H9 (cell line): Measurements from ENCODE around the gene YIPF3. TPM values are rescaled to one million over a fixed set of nuclear protein-coding genes. Genes with fewer than 3 reads are reported as not detected.

Source experiments
- DNase-seq: peaks from one replicate; pipeline ENCODE4 v3.0.0-alpha.2; 2017
- H2AFZ ChIP-seq: one replicate; pipeline ENCODE4 v1.6.1; 2013; ENCODE audit warnings: mild to moderate bottlenecking, low read length, control low read depth, moderate library complexity
- H2AK5ac ChIP-seq: 2 replicates; pipeline ENCODE4 v1.6.1; 2013; ENCODE audit warnings: low read length, control low read depth, mixed read lengths; ENCODE audit not compliant: insufficient read length
- H2BK120ac ChIP-seq: one replicate; pipeline ENCODE4 v1.6.1; 2013; ENCODE audit warnings: low read depth, mild to moderate bottlenecking, low read length, control low read depth, inconsistent platforms; ENCODE audit not compliant: poor library complexity, severe bottlenecking
- H2BK12ac ChIP-seq: 2 replicates; pipeline ENCODE4 v1.6.1; 2013; ENCODE audit warnings: low read length, control low read depth, mixed read lengths, low read depth; ENCODE audit not compliant: insufficient read length
- H2BK15ac ChIP-seq: 2 replicates; pipeline ENCODE4 v1.6.1; 2013; ENCODE audit warnings: low read depth, low read length, control low read depth
- H2BK20ac ChIP-seq: one replicate; pipeline ENCODE4 v1.6.1; 2013; ENCODE audit warnings: low read depth, mild to moderate bottlenecking, low read length, control low read depth, inconsistent platforms; ENCODE audit not compliant: poor library complexity, severe bottlenecking
- H2BK5ac ChIP-seq: 2 replicates; pipeline ENCODE4 v1.6.1; 2013; ENCODE audit warnings: low read length, control low read depth, mixed read lengths; ENCODE audit not compliant: insufficient read length
- H3K14ac ChIP-seq: 2 replicates; pipeline ENCODE4 v1.6.1; 2013; ENCODE audit warnings: low read length, control low read depth; ENCODE audit not compliant: insufficient read depth
- H3K18ac ChIP-seq: 2 replicates; pipeline ENCODE4 v1.6.1; 2013; ENCODE audit warnings: low read depth, mild to moderate bottlenecking, mixed read lengths, low read length, control low read depth; ENCODE audit not compliant: insufficient read length
- H3K23ac ChIP-seq: 2 replicates; pipeline ENCODE4 v1.6.1; 2013; ENCODE audit warnings: low read length, control low read depth, mixed read lengths, low read depth; ENCODE audit not compliant: insufficient read length
- H3K23me2 ChIP-seq: 2 replicates; pipeline ENCODE4 v1.6.1; 2013; ENCODE audit warnings: low read depth, mild to moderate bottlenecking, mixed read lengths, low read length, control low read depth; ENCODE audit not compliant: insufficient read length, poor library complexity, severe bottlenecking
- H3K27ac ChIP-seq: 2 replicates; pipeline ENCODE4 v1.5.1; 2013; ENCODE audit warnings: low read length, control low read depth, mixed read lengths, low read depth; ENCODE audit not compliant: insufficient read length
- H3K27me3 ChIP-seq: 2 replicates; pipeline ENCODE4 v1.6.1; 2013; ENCODE audit warnings: low read length, control low read depth, inconsistent platforms; ENCODE audit not compliant: insufficient read depth
- H3K4ac ChIP-seq: 2 replicates; pipeline ENCODE4 v1.6.1; 2013; ENCODE audit warnings: low read depth, mild to moderate bottlenecking, control low read depth, inconsistent platforms, low read length, moderate library complexity
- H3K4me1 ChIP-seq: 2 replicates; pipeline ENCODE4 v1.6.1; 2013; ENCODE audit warnings: low read length, control low read depth, inconsistent platforms; ENCODE audit not compliant: insufficient read depth
- H3K4me2 ChIP-seq: 2 replicates; pipeline ENCODE4 v1.6.1; 2013; ENCODE audit warnings: low read length, control low read depth, mixed read lengths; ENCODE audit not compliant: insufficient read length, insufficient read depth
- H3K56ac ChIP-seq: 2 replicates; pipeline ENCODE4 v1.6.1; 2013; ENCODE audit warnings: low read depth, mild to moderate bottlenecking, mixed read lengths, low read length, control low read depth; ENCODE audit not compliant: insufficient read length
- H3K79me1 ChIP-seq: 2 replicates; pipeline ENCODE4 v1.6.1; 2013; ENCODE audit warnings: low read depth, mild to moderate bottlenecking, moderate library complexity, low read length, control low read depth, inconsistent platforms; ENCODE audit not compliant: insufficient read depth, poor library complexity, severe bottlenecking
- H3K79me2 ChIP-seq: 2 replicates; pipeline ENCODE4 v1.6.1; 2013; ENCODE audit warnings: low read length, control low read depth, inconsistent platforms; ENCODE audit not compliant: insufficient read depth
- H3K9ac ChIP-seq: 2 replicates; pipeline ENCODE4 v1.6.1; 2013; ENCODE audit warnings: low read length, control low read depth, mixed read lengths; ENCODE audit not compliant: insufficient read length; ENCODE audit errors: extremely low read depth
- H3K9me3 ChIP-seq: one replicate; pipeline ENCODE4 v1.6.1; 2013; ENCODE audit warnings: low read depth, low read length, inconsistent platforms; ENCODE audit not compliant: control insufficient read depth
- H3T11ph ChIP-seq: one replicate; pipeline ENCODE4 v1.6.1; 2013; ENCODE audit warnings: mild to moderate bottlenecking, low read length, control low read depth, inconsistent platforms
- H4K20me1 ChIP-seq: one replicate; pipeline ENCODE4 v1.6.1; 2013; ENCODE audit not compliant: control insufficient read depth, insufficient read length, insufficient read depth
- H4K5ac ChIP-seq: 2 replicates; pipeline ENCODE4 v1.6.1; 2013; ENCODE audit warnings: low read depth, mild to moderate bottlenecking, mixed read lengths, low read length, control low read depth; ENCODE audit not compliant: insufficient read length
- H4K8ac ChIP-seq: replicated peaks from 2 replicates; pipeline ENCODE4 v1.6.1; 2013; ENCODE audit warnings: low read length, control low read depth, mixed read lengths, low read depth; ENCODE audit not compliant: insufficient read length
- H4K91ac ChIP-seq: 2 replicates; pipeline ENCODE4 v1.6.1; 2013; ENCODE audit warnings: low read depth, mild to moderate bottlenecking, moderate library complexity, mixed read lengths, low read length, control low read depth; ENCODE audit not compliant: insufficient read length
- H3K27ac Mint-ChIP-seq, 3 experiments: 2 replicates in 2 of 3; 3 replicates in 1 of 3; pipeline ENCODE4 v1.8.0; 2020 to 2021; ENCODE audit warnings: mixed read lengths in 3 of 3, mild to moderate bottlenecking in 1 of 3, moderate library complexity in 1 of 3
- H3K27me3 Mint-ChIP-seq: 2 replicates; pipeline ENCODE4 v1.8.0; 2021; ENCODE audit warnings: low read depth, mild to moderate bottlenecking, moderate library complexity, mixed read lengths
- H3K36me3 Mint-ChIP-seq, 3 experiments: 2 replicates in 2 of 3; 3 replicates in 1 of 3; pipeline ENCODE4 v1.8.0; 2020 to 2021; ENCODE audit warnings: low read depth in 3 of 3, mixed read lengths in 3 of 3; ENCODE audit not compliant: insufficient read depth in 1 of 3
- H3K4me1 Mint-ChIP-seq, 2 experiments: 2 replicates each; pipeline ENCODE4 v1.8.0; 2020; ENCODE audit warnings: mixed read lengths in 2 of 2
- H3K4me3 Mint-ChIP-seq, 2 experiments: 2 replicates in 1 of 2; 3 replicates in 1 of 2; pipeline ENCODE4 v1.8.0; 2020 to 2021; ENCODE audit warnings: mild to moderate bottlenecking in 2 of 2, mixed read lengths in 2 of 2, moderate library complexity in 1 of 2
- H3K9me3 Mint-ChIP-seq, 2 experiments: 2 replicates in 1 of 2; 3 replicates in 1 of 2; pipeline ENCODE4 v1.8.0; 2020; ENCODE audit warnings: mild to moderate bottlenecking in 2 of 2, mixed read lengths in 2 of 2, moderate library complexity in 1 of 2
- CTCF ChIP-seq: fragments of 200-600 bp; sonication (generic); conservative IDR thresholded peaks from 3 replicates; pipeline ENCODE4 v1.8.0; 2021; ENCODE audit warnings: antibody characterized with exemption, mild to moderate bottlenecking
- WGBS: extraction: QIAGEN DNeasy Blood & Tissue Kit; methylation state at CpG from one replicate; pipeline ENCODE4 v1.1.7; 2013; ENCODE audit warnings: missing lambda C conversion rate, low lambda C conversion rate, mixed read lengths; ENCODE audit not compliant: insufficient read length; ENCODE audit errors: extremely low coverage; 5-methylcytosine and 5-hydroxymethylcytosine counted together
- total RNA-seq: library from RNA; stranded (reverse); gene quantifications from 2 replicates; pipeline ENCODE4 v1.2.1, GENCODE V29; 2021

The YIPF3 gene
- total RNA-seq, 1 experiment from 2014 or later: 84.5 TPM

DNA sequence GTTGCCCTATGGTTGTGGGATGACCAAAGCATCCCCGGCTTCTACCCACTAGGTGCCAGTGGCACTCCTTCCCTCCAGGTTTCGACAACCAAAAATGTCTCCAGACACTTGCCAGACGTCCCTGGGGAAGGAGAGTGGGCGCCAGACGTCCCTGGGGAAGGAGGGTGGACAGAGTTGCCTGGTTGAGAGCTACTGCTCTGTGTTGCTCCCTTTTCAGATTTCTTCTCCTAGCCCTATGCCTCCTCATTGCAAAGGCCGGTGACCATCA lies 19.7 kb downstream of the YIPF3 start:
- peaks cover 27% of the 10 kb centered on the region in 2 experiments for H3K4me1 Mint-ChIP-seq
- H3K4ac ChIP-seq: no peak overlapping the region
- no peak overlapping the region for H2BK15ac ChIP-seq
- H2AFZ ChIP-seq: no peak overlapping the region
- no peak overlapping the region for H3K4me3 Mint-ChIP-seq
- H3K27me3 ChIP-seq: no peaks in the 10 kb centered on the region
- no peak overlapping the region for H2BK120ac ChIP-seq
- no peak overlapping the region for H3K27ac Mint-ChIP-seq
- H3K18ac ChIP-seq: no peak overlapping the region
- no peaks in the 10 kb centered on the region; the same call in 1 of the 2 replicates for H3K79me2 ChIP-seq
- peaks cover 15 to 44% (median 41%) of the 10 kb centered on the region in 3 experiments for H3K36me3 Mint-ChIP-seq
- no peak overlapping the region for H3K56ac ChIP-seq
- H3K23me2 ChIP-seq: no peaks in the 10 kb centered on the region
- H2BK12ac ChIP-seq: peak overlapping the region; percentile 17
- no peak overlapping the region for H2BK5ac ChIP-seq
- no peaks in the 10 kb centered on the region for H3K9me3 Mint-ChIP-seq
- H4K8ac ChIP-seq: no peak overlapping the region
- no peak for TF ChIP-seq CTCF
- no peak overlapping the region for H3K4me2 ChIP-seq
- no peaks in the 10 kb centered on the region for H3K27me3 Mint-ChIP-seq
- DNase-seq: no peak
- no peak overlapping the region for H2AK5ac ChIP-seq
- WGBS: no CpG with 5 or more reads among the region's 6 CpGs
- no peak overlapping the region for H3K9ac ChIP-seq
- H4K91ac ChIP-seq: no peak overlapping the region
- no peak overlapping the region for H2BK20ac ChIP-seq
- H4K5ac ChIP-seq: no peak overlapping the region
- peaks cover 2% of the 10 kb centered on the region for H4K20me1 ChIP-seq
- H3K14ac ChIP-seq: no peak overlapping the region
- peaks cover 6% of the 10 kb centered on the region; the same call in 1 of the 2 replicates for H3K4me1 ChIP-seq
- H3K79me1 ChIP-seq: peaks cover 2% of the 10 kb centered on the region
- H3K27ac ChIP-seq: no peak overlapping the region
- no peak overlapping the region for H3T11ph ChIP-seq
- H3K23ac ChIP-seq: no peak overlapping the region
- no peaks in the 10 kb centered on the region for H3K9me3 ChIP-seq
